ENCODE results near the gene UBE2L5.

GRCh38 chr13:30442926-30443325, 20.6 kb downstream of the UBE2L5 start:
- TF ChIP-seq CTCF (IDR thresholded peaks at IDR 0.05) = no peak
- TF ChIP-seq ARID4B (CRISPR knock-in tag; IDR thresholded peaks at IDR 0.05; ENCODE audit: borderline replicate concordance) = no peak
- TF ChIP-seq ZNF138 (CRISPR knock-in tag; conservative IDR thresholded peaks at IDR 0.05) = no peak
- TF ChIP-seq ZNF281 (CRISPR knock-in tag; IDR thresholded peaks at IDR 0.05) = no peak
- no peak for TF ChIP-seq HMGXB4 (CRISPR knock-in tag; IDR thresholded peaks at IDR 0.05)
- TF ChIP-seq SMAD3 (CRISPR knock-in tag; IDR thresholded peaks at IDR 0.05; ENCODE audit: borderline replicate concordance) = no peak
- no peak for TF ChIP-seq FOXP1 (CRISPR knock-in tag; IDR thresholded peaks at IDR 0.05; ENCODE audit: borderline replicate concordance)
- TF ChIP-seq ESRRA (CRISPR knock-in tag; IDR thresholded peaks at IDR 0.05; ENCODE audit: borderline replicate concordance) = no peak
- TF ChIP-seq RELA (CRISPR knock-in tag; IDR thresholded peaks at IDR 0.05; ENCODE audit: borderline replicate concordance) = no peak
- no peak for TF ChIP-seq SOX15 (CRISPR knock-in tag; IDR thresholded peaks at IDR 0.05)
- TF ChIP-seq, protein P1, sequence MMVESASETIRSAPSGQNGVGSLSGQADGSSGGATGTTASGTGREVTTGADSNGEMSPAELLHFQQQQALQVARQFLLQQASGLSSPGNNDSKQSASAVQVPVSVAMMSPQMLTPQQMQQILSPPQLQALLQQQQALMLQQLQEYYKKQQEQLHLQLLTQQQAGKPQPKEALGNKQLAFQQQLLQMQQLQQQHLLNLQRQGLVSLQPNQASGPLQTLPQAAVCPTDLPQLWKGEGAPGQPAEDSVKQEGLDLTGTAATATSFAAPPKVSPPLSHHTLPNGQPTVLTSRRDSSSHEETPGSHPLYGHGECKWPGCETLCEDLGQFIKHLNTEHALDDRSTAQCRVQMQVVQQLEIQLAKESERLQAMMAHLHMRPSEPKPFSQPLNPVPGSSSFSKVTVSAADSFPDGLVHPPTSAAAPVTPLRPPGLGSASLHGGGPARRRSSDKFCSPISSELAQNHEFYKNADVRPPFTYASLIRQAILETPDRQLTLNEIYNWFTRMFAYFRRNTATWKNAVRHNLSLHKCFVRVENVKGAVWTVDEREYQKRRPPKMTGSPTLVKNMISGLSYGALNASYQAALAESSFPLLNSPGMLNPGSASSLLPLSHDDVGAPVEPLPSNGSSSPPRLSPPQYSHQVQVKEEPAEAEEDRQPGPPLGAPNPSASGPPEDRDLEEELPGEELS (CRISPR knock-in tag; IDR thresholded peaks at IDR 0.05) = no peak
- no peak for TF ChIP-seq KAT7 (CRISPR knock-in tag; IDR thresholded peaks at IDR 0.05; ENCODE audit: borderline replicate concordance)

Data from WTC11 (cell line).